GM12872 (cell line): ENCODE data around the gene SF3A1.

Source experiments
- CTCF ChIP-seq: IDR thresholded peaks from 3 replicates; pipeline ENCODE4 v1.5.1; 2011; ENCODE audit warnings: low read depth, mild to moderate bottlenecking, low read length, moderate library complexity; ENCODE audit not compliant: insufficient read depth

SF3A1 gene

GRCh38 chr22:30324014-30324730 lies 32.5 kb downstream of the SF3A1 start:
- TF ChIP-seq CTCF: no peak

- no peak for TF ChIP-seq CTCF
Observed at GRCh38 chr22:30323246-30323645, 33.4 kb downstream of the SF3A1 start.

GRCh38 chr22:30321461-30321860 lies 35.2 kb downstream of the SF3A1 start:
- TF ChIP-seq CTCF: no peak

- no peak for TF ChIP-seq CTCF
Observed at GRCh38 chr22:30320021-30320556, 36.6 kb downstream of the SF3A1 start.

- no peak for TF ChIP-seq CTCF
Observed at GRCh38 chr22:30318799-30319419, 37.8 kb downstream of the SF3A1 start.

- TF ChIP-seq CTCF: no peak
Observed at GRCh38 chr22:30317778-30318177, 38.9 kb downstream of the SF3A1 start.

- no peak for TF ChIP-seq CTCF
Observed at GRCh38 chr22:30315962-30316576, 40.6 kb downstream of the SF3A1 start.
